HCT116 (cell line): ENCODE results near the gene ZSCAN25. TPM values are rescaled to one million over a fixed set of nuclear protein-coding genes. Genes with fewer than 3 reads are reported as not detected.

Source experiments
- ATAC-seq: fragments of 200-7000 bp; cut with Tn5 transposase; 2 replicates; pipeline ENCODE4 v1.9.1; 2020; ENCODE audit warnings: mild to moderate bottlenecking, moderate library complexity
- BruUV-seq: library from RNA; stranded (reverse); fragments of 400-500 nt; replicated peaks from 2 replicates; lab custom pipeline; 2021; lab: Mats Ljungman, UMichigan
- CTCF ChIA-PET: fragments of 300-600 bp; sonication (Branson Sonifier 250); formaldehyde crosslinking; loops from one replicate; lab custom pipeline; 2021; ENCODE audit warnings: antibody characterized with exemption; lab: Charles Lee
- POLR2A ChIA-PET: fragments of 300-600, 350-600 bp; sonication (Branson Sonifier 250); formaldehyde crosslinking; loops from one replicate; lab custom pipeline; 2021; ENCODE audit warnings: antibody characterized with exemption; lab: Charles Lee
- RAD21 ChIA-PET, 2 experiments: fragments of 300-600 bp; sonication (Branson Sonifier 250); formaldehyde crosslinking; loops; one replicate each; lab custom pipeline; 2023; ENCODE audit warnings: low total read pairs in 2 of 2; ENCODE audit not compliant: uncharacterized antibody in 2 of 2, unreplicated experiment in 2 of 2, low non-redundant PET in 1 of 2; lab: Charles Lee
- DNase-seq: peaks from one replicate; pipeline ENCODE4 v3.0.0-alpha.2; 2010; ENCODE audit warnings: low read depth, low spot score
- H2AFZ ChIP-seq: fragments of 200-600 bp; shearing (Covaris generic), sonication (generic); 2 replicates; pipeline ENCODE4 v1.6.1; 2017; ENCODE audit warnings: low read depth, mixed run types, mixed read lengths, antibody characterized with exemption, low read length; ENCODE audit not compliant: poor library complexity, severe bottlenecking
- H3K27ac ChIP-seq: 2 replicates; pipeline ENCODE4 v1.5.1; 2012; ENCODE audit warnings: low read depth, low read length
- H3K27me3 ChIP-seq: fragments of 200-600 bp; sonication (generic); 2 replicates; pipeline ENCODE4 v1.6.1; 2016; ENCODE audit warnings: mixed run types, low read length, mixed read lengths; ENCODE audit not compliant: insufficient read depth
- H3K36me3 ChIP-seq, 2 experiments: fragments of 200-500 bp in 1 of 2; fragments of 200-600 bp in 1 of 2; sonication (Bioruptor generic) in 1 of 2; sonication (generic) in 1 of 2; 2 replicates each; pipeline versions ENCODE4 v1.5.1 to v1.6.1; 2014 to 2016; ENCODE audit warnings: low read length in 2 of 2, inconsistent platforms in 1 of 2, mixed read lengths in 1 of 2, mixed run types in 1 of 2; ENCODE audit not compliant: insufficient read depth in 2 of 2, control insufficient read depth in 1 of 2
- H3K4me1 ChIP-seq, 2 experiments: fragments of 200-600 bp in 1 of 2; sonication (generic) in 1 of 2; 2 replicates each; pipeline versions ENCODE4 v1.5.1 to v1.6.1; 2012 to 2017; ENCODE audit warnings: low read length in 2 of 2, inconsistent platforms in 1 of 2, mild to moderate bottlenecking in 1 of 2, mixed read lengths in 1 of 2, mixed run types in 1 of 2, moderate library complexity in 1 of 2; ENCODE audit not compliant: insufficient read depth in 2 of 2, control insufficient read depth in 1 of 2
- H3K4me2 ChIP-seq: fragments of 200-600 bp; sonication (generic); 2 replicates; pipeline ENCODE4 v1.6.1; 2017; ENCODE audit warnings: mixed run types, low read length, mixed read lengths
- H3K4me3 ChIP-seq, 2 experiments: fragments of 200-600 bp in 1 of 2; sonication (generic) in 1 of 2; replicated peaks in 1 of 2; 2 replicates each; pipeline ENCODE4 v1.5.1; 2011 to 2016; ENCODE audit warnings: low read length in 2 of 2, control low read depth in 1 of 2, low read depth in 1 of 2, mild to moderate bottlenecking in 1 of 2, mixed read lengths in 1 of 2, mixed run types in 1 of 2
- H3K79me2 ChIP-seq: fragments of 200-600 bp; sonication (generic); 2 replicates; pipeline ENCODE4 v1.6.1; 2017; ENCODE audit warnings: mild to moderate bottlenecking, mixed run types, low read length, moderate library complexity, mixed read lengths; ENCODE audit not compliant: insufficient read depth
- H3K9ac ChIP-seq: fragments of 200-600 bp; sonication (generic); 2 replicates; pipeline ENCODE4 v1.6.1; 2016; ENCODE audit warnings: low read length, mixed read lengths
- H3K9me2 ChIP-seq: fragments of 200-600 bp; sonication (generic), shearing (Covaris generic); 2 replicates; pipeline ENCODE4 v1.6.1; 2017; ENCODE audit warnings: mixed run types, mild to moderate bottlenecking, moderate library complexity; ENCODE audit not compliant: insufficient read depth
- H3K9me3 ChIP-seq, 2 experiments: fragments of 200-500 bp in 1 of 2; fragments of 200-600 bp in 1 of 2; sonication (Bioruptor generic) in 1 of 2; sonication (generic) in 1 of 2; 2 replicates each; pipeline ENCODE4 v1.6.1; 2014 to 2017; ENCODE audit warnings: low read length in 2 of 2, mixed read lengths in 2 of 2, inconsistent platforms in 1 of 2, low read depth in 1 of 2, mild to moderate bottlenecking in 1 of 2, mixed run types in 1 of 2, moderate library complexity in 1 of 2; ENCODE audit not compliant: control insufficient read depth in 1 of 2, insufficient read depth in 1 of 2
- H4K20me1 ChIP-seq: fragments of 200-600 bp; sonication (generic), shearing (Covaris generic); 2 replicates; pipeline ENCODE4 v1.6.1; 2017; ENCODE audit warnings: mixed run types, mild to moderate bottlenecking, moderate library complexity; ENCODE audit not compliant: insufficient read depth
- CBX3 ChIP-seq: IDR thresholded peaks from 2 replicates; pipeline ENCODE4 v1.6.1; 2012; ENCODE audit warnings: low read depth
- CEBPB ChIP-seq: IDR thresholded peaks from 2 replicates; pipeline ENCODE4 v1.6.1; 2012; ENCODE audit warnings: low read depth
- EGR1 ChIP-seq: IDR thresholded peaks from 2 replicates; pipeline ENCODE4 v1.6.1; 2012; ENCODE audit warnings: low read depth
- ELF1 ChIP-seq: IDR thresholded peaks from 2 replicates; pipeline ENCODE4 v1.6.1; 2012; ENCODE audit warnings: low read depth, borderline replicate concordance
- EZH2 ChIP-seq: fragments of 200-600 bp; sonication (generic); IDR thresholded peaks from 2 replicates; pipeline ENCODE4 v1.6.1; 2017; ENCODE audit warnings: antibody characterized with exemption, mixed run types
- EZH2phosphoT487 ChIP-seq: fragments of 200-600 bp; IDR thresholded peaks from 2 replicates; pipeline ENCODE4 v1.6.1; 2018; ENCODE audit warnings: antibody characterized with exemption, borderline replicate concordance
- POLR2AphosphoS5 ChIP-seq: IDR thresholded peaks from 2 replicates; pipeline ENCODE4 v1.6.1; 2011; ENCODE audit warnings: mild to moderate bottlenecking, low read depth, low read length, moderate library complexity
- SIN3A ChIP-seq: IDR thresholded peaks from 2 replicates; pipeline ENCODE4 v1.6.1; 2012; ENCODE audit warnings: low read depth
- SRF ChIP-seq: IDR thresholded peaks from 2 replicates; pipeline ENCODE4 v1.6.1; 2012; ENCODE audit warnings: low read depth
- TCF7L2 ChIP-seq: IDR thresholded peaks from 2 replicates; pipeline ENCODE4 v1.7.0; 2011; ENCODE audit warnings: borderline replicate concordance, inconsistent platforms; ENCODE audit not compliant: insufficient read depth, insufficient read length; ENCODE audit errors: extremely low read depth
- YY1 ChIP-seq: IDR thresholded peaks from 2 replicates; pipeline ENCODE4 v1.6.1; 2011; ENCODE audit warnings: low read length, low read depth, moderate library complexity, mild to moderate bottlenecking; ENCODE audit not compliant: insufficient replicate concordance; ENCODE audit errors: extremely low read depth
- ZFX ChIP-seq: fragments of 450-650 bp; IDR thresholded peaks from 2 replicates; pipeline ENCODE4 v1.6.1; 2017
- ZNF274 ChIP-seq: fragments of 200-500 bp; sonication (Bioruptor generic); IDR thresholded peaks from 2 replicates; pipeline ENCODE4 v1.6.1; 2014; ENCODE audit warnings: mild to moderate bottlenecking, low read depth, low read length, inconsistent platforms
- intact Hi-C: fragments of 100-400 bp; cut with micrococcal nuclease; formaldehyde crosslinking; loops from 2 replicates; pipeline ENCODE4 v1.10.0; 2022
- total RNA-seq: library from RNA; stranded (reverse); gene quantifications from one replicate; pipeline ENCODE4 v1.2.1, GENCODE V29; 2021; ENCODE audit not compliant: unreplicated experiment
- TF ChIP-seq, protein P1 (sequence below): IDR thresholded peaks from 2 replicates; pipeline ENCODE4 v1.6.1; 2012; ENCODE audit warnings: low read depth
- TF ChIP-seq, protein P2 (sequence below): IDR thresholded peaks from 2 replicates; pipeline ENCODE4 v1.6.1; 2012
- TF ChIP-seq, protein P3 (sequence below): IDR thresholded peaks from 2 replicates; pipeline ENCODE4 v1.6.1; 2011; ENCODE audit warnings: mild to moderate bottlenecking, low read length, moderate library complexity; ENCODE audit not compliant: insufficient replicate concordance; ENCODE audit errors: extremely low read depth

Gene ZSCAN25
- total RNA-seq, 1 experiment from 2014 or later, result 14.0 TPM

DNA sequence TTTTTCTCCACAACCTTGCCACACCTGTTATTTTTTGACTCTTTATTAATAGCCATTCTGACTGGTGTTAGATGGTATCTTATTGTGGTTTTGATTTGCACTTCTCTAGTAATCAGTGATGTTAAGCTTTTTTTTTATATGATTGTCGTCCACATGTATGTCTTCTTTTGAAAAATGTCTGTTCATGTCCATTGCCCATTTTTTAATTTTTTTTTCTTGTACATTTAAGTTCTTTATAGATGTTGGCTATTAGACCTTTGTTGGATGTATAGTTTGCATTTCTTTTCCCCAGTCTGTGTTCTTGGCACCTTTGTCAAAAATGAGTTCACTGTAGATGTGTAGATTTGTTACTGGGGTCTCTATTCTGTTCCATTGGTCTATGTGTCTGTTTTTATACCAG is 28.8 kb downstream of the ZSCAN25 start:
- H3K9me2 ChIP-seq, result no peaks in the 10 kb centered on the region
- no peak overlapping the region for H3K27ac ChIP-seq
- no peak for ATAC-seq
- DNase-seq, result no peak
- TF ChIP-seq EZH2, result no peak
- TF ChIP-seq ZFX, result no peak
- no peak for TF ChIP-seq EZH2phosphoT487
- TF ChIP-seq, protein P1, sequence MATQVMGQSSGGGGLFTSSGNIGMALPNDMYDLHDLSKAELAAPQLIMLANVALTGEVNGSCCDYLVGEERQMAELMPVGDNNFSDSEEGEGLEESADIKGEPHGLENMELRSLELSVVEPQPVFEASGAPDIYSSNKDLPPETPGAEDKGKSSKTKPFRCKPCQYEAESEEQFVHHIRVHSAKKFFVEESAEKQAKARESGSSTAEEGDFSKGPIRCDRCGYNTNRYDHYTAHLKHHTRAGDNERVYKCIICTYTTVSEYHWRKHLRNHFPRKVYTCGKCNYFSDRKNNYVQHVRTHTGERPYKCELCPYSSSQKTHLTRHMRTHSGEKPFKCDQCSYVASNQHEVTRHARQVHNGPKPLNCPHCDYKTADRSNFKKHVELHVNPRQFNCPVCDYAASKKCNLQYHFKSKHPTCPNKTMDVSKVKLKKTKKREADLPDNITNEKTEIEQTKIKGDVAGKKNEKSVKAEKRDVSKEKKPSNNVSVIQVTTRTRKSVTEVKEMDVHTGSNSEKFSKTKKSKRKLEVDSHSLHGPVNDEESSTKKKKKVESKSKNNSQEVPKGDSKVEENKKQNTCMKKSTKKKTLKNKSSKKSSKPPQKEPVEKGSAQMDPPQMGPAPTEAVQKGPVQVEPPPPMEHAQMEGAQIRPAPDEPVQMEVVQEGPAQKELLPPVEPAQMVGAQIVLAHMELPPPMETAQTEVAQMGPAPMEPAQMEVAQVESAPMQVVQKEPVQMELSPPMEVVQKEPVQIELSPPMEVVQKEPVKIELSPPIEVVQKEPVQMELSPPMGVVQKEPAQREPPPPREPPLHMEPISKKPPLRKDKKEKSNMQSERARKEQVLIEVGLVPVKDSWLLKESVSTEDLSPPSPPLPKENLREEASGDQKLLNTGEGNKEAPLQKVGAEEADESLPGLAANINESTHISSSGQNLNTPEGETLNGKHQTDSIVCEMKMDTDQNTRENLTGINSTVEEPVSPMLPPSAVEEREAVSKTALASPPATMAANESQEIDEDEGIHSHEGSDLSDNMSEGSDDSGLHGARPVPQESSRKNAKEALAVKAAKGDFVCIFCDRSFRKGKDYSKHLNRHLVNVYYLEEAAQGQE, result no peak
- TF ChIP-seq YY1, result no peak
- TF ChIP-seq, protein P2, sequence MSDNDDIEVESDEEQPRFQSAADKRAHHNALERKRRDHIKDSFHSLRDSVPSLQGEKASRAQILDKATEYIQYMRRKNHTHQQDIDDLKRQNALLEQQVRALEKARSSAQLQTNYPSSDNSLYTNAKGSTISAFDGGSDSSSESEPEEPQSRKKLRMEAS, result no peak
- TF ChIP-seq EGR1, result no peak
- no peak for TF ChIP-seq ELF1
- TF ChIP-seq CBX3, result no peak
- no peak for TF ChIP-seq POLR2AphosphoS5
- no peak for TF ChIP-seq SRF
- TF ChIP-seq SIN3A, result no peak
- no peak for TF ChIP-seq TCF7L2
- TF ChIP-seq, protein P3, sequence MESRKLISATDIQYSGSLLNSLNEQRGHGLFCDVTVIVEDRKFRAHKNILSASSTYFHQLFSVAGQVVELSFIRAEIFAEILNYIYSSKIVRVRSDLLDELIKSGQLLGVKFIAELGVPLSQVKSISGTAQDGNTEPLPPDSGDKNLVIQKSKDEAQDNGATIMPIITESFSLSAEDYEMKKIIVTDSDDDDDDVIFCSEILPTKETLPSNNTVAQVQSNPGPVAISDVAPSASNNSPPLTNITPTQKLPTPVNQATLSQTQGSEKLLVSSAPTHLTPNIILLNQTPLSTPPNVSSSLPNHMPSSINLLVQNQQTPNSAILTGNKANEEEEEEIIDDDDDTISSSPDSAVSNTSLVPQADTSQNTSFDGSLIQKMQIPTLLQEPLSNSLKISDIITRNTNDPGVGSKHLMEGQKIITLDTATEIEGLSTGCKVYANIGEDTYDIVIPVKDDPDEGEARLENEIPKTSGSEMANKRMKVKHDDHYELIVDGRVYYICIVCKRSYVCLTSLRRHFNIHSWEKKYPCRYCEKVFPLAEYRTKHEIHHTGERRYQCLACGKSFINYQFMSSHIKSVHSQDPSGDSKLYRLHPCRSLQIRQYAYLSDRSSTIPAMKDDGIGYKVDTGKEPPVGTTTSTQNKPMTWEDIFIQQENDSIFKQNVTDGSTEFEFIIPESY, result no peak
- no peak for TF ChIP-seq ZNF274
- TF ChIP-seq CEBPB, result no peak
- ChIA-PET POLR2A (no interaction called here), RAD21 (no interaction called here), CTCF (no interaction called here)
- no TSS peak for BruUV-seq
- H3K9ac ChIP-seq, result no peak overlapping the region
- H3K36me3 ChIP-seq, result no peaks in the 10 kb centered on the region
- H4K20me1 ChIP-seq, result no peaks in the 10 kb centered on the region
- H3K9me3 ChIP-seq, result no peaks in the 10 kb centered on the region
- no peaks in the 10 kb centered on the region for H3K4me1 ChIP-seq
- H2AFZ ChIP-seq, result no peak overlapping the region
- no peak overlapping the region for H3K4me2 ChIP-seq
- intact Hi-C loops, result no loop called here
- H3K4me3 ChIP-seq, result no peak overlapping the region
- no peaks in the 10 kb centered on the region for H3K79me2 ChIP-seq
- no peaks in the 10 kb centered on the region for H3K27me3 ChIP-seq
